ENCODE measurements around the gene HMGN5.

Gene HMGN5

DNA sequence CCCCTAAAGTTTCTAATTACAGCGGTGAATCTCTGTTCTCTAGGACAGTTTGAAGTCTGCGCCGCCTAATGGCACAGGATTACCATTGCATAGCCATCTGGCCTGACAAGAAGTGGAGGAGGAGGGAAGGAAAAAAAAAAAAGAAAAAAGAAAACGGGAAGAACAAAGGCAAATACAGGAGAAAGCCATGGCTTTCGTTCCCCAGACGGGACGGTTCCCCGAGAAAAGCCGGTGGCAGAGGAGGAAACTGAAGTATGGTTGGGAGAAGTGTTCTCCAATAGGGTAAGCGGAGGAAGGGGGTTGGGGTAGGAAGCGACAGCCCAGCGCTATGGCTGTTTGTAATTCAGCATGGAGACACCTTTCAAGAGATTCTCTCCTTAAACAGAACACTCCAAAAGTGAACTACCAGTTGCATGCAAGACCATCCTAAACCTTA lies 80.8 kb downstream of the HMGN5 start:
- DNase-seq (ENCODE audit: extremely low read depth in 1 of 2, low read depth in 1 of 2) = no peak

DNA sequence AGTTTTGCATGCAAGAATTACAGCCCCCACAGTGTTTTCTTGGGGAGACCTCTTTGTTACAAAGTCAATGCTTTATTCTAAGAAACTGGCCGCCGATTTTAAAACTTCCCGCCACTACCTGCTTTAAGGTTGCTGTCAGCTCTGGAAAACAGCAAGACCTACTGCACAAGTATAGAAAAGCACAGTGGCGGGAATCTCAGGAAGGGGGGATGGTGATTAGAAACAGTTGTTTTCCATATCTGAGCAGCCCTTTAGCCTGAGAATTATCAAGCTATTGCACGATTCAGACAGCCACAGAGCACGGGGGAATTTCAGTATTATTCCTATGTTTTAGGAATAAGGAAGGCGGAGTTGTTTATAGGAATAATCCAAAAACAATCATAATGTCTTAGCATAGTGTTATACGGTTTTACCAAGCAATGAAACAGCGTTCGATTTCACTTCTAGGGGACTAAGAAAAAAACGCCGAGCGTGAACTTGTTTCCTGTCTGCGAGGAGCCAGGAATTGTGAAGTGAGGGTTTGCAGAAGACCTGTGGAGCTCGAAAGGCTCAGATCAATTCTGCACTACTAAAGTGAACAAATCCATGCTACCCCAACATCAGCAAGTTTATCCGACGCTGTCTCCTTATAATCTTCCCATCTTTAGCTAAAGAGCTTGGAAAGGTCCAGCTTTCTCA lies 81.3 kb downstream of the HMGN5 start:
- no peak for DNase-seq (ENCODE audit: extremely low read depth in 1 of 2, low read depth in 1 of 2)

DNA sequence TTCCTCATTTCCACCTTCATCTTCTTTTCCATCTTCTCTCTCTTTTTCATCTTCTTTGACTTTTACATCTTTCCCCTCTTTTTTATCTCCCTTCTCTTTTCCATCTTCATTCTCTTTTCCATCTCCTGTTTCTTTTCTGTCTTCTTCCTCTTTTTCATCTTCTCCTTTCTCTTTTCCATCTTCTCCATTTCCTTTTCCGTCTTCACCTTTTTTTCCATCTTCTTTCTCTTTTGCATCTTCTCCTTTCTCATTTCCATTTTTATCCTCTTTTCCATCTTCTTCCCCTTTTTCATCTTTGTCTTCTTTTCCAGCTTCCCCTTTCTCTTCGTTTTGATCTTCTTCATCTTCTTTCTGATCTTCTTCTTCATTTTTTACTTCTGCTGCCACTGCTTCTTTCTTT lies 87.0 kb downstream of the HMGN5 start:
- DNase-seq (ENCODE audit: extremely low read depth in 1 of 2, low read depth in 1 of 2) = no peak

DNA sequence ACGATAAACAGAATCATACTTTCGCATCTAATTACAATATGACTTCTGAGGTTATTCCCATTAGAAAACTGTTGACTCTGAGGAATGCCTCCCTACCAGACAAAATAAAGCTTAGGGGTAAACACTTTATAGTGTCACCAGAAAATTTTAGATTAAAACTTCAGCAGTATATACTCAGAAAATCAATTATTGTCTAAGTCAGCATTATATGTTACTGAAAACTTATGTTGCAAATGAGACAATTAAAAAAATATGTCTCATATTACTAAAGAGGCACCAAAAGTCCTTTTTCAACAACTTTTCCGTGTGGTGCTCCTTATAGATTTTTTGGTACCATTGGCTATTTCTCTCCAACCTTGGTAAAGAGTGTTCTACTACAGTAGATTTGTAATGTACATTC lies 91.4 kb downstream of the HMGN5 start:
- no peak for DNase-seq (ENCODE audit: extremely low read depth in 1 of 2, low read depth in 1 of 2)

DNA sequence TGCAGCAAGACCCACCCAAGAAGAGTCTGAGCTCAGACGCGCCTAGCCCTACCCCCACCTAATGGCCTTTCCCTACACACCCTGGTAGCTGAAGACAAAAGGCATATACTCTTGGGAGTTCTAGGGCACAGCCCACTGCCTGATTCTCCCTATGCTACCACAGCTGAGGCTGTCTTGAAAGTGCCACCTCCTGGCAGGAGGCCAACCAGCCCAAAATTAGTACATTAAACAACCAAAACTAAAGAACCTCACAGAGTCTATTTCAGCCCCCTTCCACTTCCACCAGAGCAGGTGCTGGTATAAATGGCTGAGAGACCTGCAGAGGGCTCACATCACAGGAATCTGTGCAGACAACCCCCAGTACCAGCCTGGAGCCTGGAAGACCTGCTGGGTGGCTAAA lies 119.1 kb downstream of the HMGN5 start:
- DNase-seq (ENCODE audit: extremely low read depth in 1 of 2, low read depth in 1 of 2) = no peak

Data from stimulated activated CD8-positive, alpha-beta memory T cell treated with anti-CD3 and anti-CD28 coated beads, Interleukin-7, amount 100 ng/mL, for 48 hours (primary cell).